ENCODE measurements around the gene TULP1.

- no peak for TF ChIP-seq EZH2phosphoT487 (IDR thresholded peaks at IDR 0.05; ENCODE audit: borderline replicate concordance)
- TF ChIP-seq, protein P1, sequence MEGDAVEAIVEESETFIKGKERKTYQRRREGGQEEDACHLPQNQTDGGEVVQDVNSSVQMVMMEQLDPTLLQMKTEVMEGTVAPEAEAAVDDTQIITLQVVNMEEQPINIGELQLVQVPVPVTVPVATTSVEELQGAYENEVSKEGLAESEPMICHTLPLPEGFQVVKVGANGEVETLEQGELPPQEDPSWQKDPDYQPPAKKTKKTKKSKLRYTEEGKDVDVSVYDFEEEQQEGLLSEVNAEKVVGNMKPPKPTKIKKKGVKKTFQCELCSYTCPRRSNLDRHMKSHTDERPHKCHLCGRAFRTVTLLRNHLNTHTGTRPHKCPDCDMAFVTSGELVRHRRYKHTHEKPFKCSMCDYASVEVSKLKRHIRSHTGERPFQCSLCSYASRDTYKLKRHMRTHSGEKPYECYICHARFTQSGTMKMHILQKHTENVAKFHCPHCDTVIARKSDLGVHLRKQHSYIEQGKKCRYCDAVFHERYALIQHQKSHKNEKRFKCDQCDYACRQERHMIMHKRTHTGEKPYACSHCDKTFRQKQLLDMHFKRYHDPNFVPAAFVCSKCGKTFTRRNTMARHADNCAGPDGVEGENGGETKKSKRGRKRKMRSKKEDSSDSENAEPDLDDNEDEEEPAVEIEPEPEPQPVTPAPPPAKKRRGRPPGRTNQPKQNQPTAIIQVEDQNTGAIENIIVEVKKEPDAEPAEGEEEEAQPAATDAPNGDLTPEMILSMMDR (conservative IDR thresholded peaks at IDR 0.05; ENCODE audit: low read length): no peak
Observed at GRCh38 chr6:35480176-35480575, 32.5 kb downstream of the TULP1 start.

Data from Loucy (cell line).